HG02884 (cell line): Measurements from ENCODE around the gene SSH2.

Experiments
- ATAC-seq: cut with Tn5 transposase; IDR thresholded peaks from one replicate; pipeline ENCODE4 v1.9.1; 2021; ENCODE audit warnings: mild to moderate bottlenecking, moderate library complexity; ENCODE audit not compliant: unreplicated experiment

The SSH2 gene

DNA sequence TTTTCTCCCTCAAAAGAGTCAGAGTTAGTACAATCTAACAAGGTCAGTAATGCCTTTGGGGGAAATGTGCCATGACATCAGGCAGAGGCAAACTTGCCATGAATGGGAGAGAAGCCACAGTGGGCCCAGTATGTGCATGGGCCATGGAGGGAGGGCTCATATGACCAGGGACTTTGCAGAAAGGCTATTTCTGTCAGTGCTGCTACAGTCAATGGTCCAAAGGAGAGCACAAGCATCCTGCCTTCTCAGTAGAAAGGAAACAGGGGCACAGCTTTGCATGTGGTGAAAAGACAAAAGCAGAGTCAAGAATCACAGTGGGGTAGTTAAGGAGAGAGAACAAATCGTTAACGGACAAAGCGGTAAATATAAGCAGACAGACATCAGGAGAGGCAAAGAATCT is 296.1 kb downstream of the SSH2 start:
- no peak for ATAC-seq

DNA sequence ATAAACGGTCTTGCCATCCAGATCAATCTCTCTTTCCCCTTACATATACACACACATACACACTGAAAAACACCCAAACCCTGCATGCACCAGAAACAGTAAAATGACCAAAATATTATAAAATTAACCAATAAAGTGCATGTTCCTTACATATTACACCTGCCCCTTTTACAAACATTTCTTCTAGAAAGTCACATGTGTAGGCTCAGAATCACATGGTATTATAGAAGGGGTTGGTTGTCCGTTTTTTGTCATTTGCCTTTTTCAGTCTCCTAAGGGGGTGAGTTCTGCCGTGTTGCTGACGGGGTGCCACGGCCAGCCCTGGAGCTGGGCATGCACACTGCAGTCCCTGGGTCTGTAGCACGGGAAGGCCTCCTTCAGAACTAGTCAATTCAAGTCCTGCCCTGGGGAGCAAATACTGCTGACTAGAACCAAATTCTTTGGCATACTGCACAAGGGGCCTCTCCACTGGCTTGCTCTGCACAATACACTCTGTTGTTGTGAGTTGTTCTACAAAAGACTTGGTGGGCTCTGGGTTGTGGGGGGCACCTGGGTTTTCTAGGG is 299.3 kb downstream of the SSH2 start:
- ATAC-seq, result no peak

DNA sequence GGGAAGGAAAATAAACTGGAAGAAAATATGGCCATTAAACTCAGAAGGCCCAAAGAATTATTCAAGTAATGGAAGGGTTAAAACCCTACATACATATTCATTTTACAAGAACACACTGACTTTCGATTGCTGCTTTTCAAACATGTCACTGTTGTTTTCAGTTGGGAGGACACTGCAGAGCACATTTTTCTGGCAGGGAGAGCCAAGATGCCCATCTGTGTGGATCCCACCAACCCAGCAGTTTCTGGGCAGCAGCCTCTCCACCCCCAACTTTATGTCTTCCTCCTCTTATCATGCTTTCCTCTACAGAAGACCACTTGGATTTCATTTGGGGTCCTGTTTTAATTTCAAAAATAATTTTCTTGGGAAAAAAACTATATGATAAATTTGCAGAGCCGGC is 300.2 kb downstream of the SSH2 start:
- no peak for ATAC-seq

DNA sequence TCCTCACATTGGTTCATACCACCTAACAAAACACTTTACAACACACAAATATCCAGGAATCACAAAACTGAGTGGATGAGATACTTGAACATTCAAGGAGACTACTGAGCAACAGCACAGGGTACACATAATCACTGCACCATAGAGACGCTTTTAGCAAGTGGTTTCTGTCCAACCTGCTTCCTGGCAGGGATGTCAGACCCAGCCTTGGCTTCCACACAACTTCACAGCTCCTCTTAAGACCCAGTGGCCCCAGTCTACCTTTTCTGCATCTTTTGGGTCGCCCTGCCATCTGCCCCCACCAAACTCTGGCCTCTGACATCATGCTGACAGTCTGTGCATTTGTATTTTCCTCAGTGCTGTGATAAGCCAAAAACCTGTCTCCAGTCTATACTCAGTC is 301.4 kb downstream of the SSH2 start:
- no peak for ATAC-seq

DNA sequence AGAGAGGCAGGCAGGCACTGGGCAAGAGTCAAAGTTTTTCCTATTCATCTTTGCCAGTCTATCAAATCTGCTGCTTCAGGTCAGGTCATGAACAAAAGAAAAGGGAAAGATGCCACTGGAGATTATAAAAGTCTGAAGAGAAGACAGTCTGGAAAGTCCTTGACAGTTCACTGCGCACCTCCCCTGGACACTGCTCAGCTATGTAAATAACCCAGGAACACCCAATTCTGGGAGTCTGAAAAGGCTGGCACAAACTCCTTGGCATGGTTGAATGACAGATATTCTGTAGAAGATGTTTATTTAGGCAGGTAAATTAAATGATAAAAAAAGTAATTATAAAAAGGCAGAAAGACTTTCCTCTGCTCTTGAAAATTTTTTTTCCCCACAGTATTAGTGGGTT is 302.1 kb downstream of the SSH2 start:
- no peak for ATAC-seq

DNA sequence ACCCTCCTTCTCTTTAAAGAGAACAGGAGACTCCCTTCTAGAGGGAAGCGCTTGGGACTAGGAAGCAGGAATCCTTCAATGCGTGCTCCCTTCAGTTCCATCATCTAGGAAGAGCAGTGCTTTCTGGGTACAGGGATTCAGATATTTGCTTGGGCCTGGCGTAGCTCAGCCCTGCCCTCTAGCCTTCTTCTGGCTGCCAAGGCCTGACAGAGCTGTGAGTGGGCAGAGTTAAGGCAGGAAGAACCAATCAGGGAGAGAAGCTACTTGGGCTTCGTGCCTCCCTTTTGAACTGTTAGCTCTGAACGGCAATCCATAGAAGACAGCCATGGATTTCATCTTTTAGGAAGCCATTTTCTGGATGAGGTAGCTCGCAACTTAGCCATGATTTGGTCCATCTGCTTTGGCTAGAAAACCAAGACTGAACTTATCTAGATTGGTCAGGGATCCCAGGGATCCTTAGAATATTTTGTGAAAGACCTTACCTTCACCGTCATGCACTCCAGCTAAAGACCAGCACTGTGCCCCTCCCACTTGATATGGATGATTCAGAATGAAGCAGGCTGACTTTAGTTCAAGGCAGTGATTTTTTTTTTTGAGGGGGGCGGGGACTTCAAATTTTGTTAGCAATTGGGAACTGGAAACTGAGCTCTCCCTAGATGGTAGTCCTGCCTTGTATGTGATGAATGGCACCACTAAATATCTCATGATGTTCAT is 304.8 kb downstream of the SSH2 start:
- no peak for ATAC-seq

DNA sequence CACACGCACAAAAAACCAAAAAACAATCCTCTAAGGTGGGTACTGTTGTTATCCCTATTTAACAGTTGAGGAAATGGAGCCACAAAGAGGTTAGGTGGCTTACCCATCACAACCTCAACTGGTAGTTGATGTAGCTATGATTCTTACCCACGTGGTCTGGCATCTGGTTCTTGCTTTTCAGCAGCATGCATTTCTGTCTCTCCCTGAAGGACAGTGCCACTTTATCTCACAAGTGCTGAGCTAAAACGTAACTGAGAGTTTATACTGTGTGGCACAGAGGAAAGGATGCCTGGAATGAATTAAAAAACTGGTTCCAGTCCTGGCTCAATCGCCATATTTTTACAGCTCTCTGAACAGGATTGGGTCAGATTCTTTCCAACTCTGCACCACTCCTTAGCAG is 305.4 kb downstream of the SSH2 start:
- no peak for ATAC-seq

DNA sequence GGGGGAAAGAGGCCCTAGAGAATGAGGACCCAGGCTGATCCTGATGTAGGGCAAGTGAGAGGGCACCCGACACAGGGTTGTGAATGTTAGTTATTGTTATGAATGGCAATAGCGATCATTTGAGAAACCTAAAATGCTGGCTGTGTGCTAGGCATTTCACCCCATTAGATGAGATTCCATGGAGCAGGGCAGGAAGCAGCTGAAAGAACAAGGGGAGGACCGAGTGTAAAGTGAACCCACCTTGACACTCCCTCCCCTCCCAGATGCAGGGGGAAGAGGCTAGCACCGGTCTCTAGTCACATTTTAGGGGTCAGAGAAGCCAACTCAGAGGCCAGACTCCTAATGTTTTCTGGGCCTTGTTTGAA is 306.8 kb downstream of the SSH2 start:
- ATAC-seq, result no peak

DNA sequence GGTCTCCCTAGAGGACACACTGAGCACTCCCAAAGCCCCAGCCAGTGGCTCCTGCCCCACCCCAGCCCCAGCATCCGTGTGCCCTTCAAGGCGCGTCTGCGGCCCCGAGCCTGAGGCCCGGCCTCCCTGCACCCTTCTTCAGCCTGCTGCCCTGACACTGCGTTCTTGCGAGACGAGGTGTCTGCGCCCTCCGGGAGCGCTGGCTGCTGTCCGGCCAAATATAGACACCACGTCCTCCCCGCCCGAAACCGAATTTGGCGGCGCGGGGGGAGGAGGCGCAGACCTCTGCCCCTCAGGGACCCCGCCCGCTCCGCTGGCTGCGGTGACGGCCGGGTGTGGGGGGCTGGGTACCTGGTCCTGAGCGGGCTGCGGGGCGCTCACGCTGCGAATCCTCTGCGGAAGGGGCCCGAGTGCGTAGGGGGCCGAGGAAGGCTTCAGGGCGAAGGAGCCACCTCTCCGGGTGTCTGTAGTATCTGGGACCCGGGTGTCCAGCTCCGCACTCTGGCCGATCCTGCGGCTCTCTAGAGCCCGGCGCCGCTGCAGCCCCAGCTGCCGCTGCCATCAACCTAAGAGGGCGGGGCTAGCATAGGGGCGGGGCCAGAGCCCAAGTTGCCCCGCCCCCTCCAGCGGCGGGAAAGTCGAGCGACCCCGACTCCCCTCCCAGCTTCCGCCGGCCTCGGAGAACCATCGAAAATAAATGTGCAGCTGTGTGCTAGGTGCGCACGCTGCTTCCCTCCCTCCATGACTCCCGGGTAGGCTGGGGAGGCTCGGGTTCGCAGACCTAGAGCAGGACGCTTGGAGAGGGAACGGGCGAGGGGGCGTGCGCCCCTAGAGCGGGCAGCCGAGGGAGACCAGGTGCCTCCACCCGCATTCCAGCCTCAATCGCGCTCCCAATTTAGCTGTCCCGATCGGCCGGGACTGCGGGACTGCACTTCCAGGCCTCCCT is 307.4 kb downstream of the SSH2 start, which contains the start of gene CORO6:
TSS of gene CORO6 (minus strand) at position 576 of the 946 bp plus-strand sequence. CDS start 1,491 bp downstream, outside the sequence.
- ATAC-seq, result no peak

DNA sequence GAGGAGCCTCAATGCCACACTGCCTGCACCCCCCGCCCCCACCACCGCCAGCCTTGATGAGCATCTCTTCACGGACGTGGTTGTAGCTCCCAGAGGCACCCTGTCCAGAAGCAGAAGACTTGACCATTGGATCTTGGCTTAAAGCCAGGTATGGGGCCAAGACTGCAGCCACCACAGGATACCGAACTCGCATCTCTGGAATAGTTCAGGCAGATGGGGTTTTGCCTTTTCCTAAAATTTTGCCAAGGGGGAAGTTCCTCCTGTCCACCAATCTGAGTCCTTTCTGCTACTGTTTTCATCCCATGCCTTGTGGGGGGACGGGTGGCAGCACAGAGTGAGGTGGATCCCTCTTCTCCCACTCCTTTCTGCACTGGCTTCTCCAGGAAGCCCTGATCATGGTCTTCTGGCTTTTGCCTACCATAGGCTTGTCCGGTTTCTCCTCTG is 308.3 kb downstream of the SSH2 start:
- no peak for ATAC-seq

DNA sequence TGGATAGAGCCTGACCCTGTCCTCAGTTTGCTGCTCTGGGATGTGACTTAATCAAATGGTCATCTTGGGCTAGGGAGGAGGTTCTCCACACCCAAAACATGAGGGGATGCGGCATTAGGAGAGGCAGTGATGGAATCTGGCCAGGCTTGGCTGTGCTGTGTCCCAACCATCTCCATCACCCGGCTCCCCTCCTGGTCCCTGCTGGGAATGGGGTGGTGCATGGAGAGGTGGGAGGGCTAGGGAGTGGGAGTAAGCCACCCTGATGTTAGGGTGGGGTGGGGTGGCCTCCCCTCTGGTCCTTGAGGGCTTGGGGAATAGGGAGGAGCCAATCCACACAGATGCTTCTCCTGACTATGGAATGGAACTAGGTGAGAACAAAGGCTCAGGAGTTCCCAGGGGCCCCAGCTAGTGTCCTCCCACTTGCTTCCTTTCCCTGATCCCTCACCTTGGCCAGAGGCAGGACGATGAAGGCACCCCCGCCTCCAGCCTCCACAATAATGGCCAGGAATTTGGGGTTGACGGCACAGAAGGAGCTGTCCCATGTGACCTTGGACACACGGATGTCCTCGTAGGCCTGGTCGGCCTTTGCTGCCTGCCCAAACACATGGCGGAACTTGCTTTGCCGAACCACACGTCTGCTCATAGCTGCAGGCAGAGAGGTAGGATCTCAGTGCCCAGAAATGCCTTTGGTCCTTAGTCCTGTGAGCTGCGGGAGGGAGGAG is 309.1 kb downstream of the SSH2 start:
- no peak for ATAC-seq

DNA sequence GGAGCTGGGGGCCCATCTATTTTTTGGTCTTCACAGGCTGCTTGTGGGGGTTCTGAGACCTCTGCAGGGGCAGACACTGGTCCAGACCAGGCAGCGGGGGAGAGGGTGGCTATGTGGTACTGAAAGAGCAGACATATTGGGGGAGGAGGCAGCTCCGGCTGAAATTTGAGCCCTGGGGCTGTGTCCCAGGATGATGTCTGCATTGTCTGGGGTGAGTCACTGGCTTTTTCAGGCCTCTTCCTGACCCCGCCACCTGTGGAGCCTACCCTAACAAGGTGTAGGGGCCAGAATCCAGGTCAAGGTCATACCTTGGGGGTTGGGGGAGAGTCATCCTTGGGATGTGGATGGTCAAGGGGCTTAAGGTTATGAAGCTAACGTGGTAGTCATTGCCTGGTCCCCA is 309.8 kb downstream of the SSH2 start:
- no peak for ATAC-seq

DNA sequence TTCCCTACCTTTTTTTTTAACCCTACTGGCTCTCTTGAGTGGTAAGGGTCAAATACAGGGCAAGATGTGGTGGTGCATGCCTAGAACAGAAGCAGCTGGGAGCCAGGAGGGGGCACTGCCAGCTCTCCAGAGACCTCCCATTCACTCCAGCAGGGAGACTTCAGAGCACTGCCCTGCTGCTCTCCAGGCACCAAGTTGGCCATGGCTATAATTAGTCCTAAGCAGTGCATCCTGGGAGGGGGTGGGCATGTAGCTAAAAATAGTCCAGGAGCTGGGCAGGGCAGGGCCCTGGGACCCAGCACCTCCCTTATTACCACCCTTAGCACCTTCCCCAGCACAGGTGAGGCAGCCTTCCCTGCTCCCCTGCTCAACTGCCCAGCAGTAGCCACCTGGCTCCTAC is 310.8 kb downstream of the SSH2 start:
- ATAC-seq, result no peak

DNA sequence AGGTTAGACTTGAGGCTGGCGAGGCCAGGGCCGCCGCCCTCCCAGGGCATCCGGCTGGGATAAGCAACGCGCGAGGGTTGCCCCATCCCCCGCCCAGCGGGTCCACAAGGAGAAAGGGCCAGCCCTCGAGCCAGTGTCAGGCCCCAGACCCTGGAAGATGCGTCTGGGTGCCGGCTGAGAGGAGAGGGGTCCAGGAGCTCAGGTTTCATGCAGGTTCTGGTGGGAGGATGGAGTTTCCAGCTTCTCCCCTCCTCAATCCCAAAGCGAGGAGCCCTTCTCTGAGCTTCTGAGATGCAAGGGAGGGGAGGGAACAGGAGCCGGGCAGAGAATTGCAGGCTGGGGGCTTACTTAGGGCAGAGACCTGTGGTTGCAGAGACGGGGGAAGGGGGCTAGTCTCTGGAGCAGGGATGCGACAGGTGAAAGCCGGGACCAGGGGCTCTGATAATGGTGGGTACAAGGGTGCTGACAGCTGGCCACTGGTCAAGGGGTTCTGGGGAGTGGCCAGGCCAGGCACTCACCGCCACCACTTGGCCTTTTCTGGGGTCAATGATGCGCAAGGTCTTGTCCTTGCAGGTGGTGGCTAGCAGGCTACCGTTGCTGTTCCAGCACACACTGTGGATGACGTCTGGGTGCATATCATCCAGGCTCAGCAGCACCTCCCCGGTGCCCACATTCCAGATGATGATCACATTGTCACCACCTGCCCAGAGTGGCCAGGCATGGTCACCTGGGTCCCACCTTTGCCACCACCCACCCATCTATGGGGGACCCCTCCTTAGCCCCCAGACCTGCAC is 311.6 kb downstream of the SSH2 start:
- ATAC-seq, result no peak

DNA sequence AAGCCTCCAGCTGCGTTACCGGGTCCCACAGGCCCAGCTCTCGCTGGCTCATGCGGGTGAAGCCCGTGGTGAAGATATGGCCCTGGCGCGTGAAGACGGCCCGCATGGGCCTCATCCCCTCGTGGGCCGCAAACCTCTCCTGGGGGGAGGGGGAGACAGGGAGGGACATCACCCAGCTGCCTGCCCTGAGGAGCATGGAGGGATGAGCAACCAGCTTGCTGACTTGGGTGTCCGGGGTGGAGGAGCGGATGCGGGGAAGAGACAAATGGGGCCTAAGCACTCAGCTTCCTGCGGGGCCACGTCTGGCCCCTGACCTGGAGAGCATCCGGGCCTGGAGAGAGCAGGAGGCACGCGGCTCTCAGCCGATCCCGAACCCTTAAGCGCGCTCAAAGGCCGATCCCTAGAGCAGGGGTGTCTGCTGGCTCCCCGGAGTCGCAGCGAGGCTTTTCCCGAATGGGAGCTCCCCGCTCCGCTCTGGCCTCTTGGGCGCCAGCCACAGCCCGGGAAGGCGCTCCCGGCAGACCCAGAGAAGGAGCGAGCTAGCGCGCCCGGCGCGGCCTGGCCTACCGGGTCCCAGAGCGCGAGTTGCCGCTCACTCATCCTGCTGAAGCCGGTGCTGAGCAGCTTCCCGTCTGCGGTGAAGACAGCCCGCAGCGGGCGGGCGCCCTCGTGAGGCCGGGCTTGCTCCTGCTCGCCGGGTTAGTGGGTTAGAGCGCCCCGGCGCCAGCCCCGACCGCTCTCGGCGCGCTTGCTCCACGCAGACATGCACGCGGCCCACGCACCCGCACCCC is 312.4 kb downstream of the SSH2 start:
- no peak for ATAC-seq

DNA sequence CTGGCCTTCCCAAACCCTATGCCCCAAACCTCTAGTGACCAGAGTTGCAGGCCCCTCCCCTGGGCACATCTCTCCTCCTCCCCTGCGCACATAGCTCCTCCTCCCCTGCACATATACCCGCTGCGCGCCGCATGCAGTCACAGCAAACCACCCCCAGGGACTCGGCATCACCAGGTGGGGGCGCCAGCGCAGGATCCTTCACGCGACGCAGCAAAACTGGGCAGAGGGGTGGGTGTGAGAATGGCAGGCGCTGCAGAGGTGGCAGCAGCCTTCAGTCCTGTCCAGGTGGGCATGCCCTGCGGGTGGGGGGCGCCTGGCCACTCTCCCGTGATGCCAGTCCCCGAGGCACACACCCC is 312.9 kb downstream of the SSH2 start:
- ATAC-seq, result no peak

DNA sequence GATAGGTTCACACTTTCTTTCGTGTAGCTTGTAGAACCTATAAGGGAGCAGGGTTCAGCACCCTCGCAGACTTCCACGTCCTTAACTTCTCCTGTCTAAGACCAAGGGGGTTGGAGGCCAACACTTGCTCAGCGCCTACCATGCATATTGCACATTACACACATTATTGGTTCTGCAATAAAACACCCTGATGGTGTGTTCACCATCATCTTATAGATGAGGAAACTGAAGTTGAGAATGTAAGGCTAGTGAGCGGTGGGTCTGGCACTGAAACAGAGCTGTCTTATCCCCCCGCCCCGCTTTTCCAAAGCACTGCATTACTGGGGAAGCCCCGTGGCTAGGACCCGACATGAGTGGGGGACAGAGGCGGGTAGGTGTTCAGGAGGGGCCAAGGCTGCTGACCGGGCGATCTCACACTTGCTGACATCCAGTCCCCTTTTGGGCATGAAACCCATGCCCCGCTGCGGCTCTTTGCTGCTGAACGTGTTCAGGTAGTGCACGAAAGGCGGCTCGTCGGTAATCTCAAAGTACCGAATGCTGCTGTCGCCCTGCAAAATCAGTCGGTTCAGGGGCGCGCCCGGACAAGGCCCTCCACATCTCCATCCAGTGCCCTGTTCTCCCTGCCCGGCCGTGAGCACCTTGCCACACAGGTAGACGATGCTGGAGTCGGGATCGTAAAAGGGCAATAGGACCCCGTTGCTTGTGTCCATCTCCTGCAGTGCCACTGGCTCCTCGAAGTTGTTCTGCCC is 313.6 kb downstream of the SSH2 start:
- ATAC-seq, result no peak

DNA sequence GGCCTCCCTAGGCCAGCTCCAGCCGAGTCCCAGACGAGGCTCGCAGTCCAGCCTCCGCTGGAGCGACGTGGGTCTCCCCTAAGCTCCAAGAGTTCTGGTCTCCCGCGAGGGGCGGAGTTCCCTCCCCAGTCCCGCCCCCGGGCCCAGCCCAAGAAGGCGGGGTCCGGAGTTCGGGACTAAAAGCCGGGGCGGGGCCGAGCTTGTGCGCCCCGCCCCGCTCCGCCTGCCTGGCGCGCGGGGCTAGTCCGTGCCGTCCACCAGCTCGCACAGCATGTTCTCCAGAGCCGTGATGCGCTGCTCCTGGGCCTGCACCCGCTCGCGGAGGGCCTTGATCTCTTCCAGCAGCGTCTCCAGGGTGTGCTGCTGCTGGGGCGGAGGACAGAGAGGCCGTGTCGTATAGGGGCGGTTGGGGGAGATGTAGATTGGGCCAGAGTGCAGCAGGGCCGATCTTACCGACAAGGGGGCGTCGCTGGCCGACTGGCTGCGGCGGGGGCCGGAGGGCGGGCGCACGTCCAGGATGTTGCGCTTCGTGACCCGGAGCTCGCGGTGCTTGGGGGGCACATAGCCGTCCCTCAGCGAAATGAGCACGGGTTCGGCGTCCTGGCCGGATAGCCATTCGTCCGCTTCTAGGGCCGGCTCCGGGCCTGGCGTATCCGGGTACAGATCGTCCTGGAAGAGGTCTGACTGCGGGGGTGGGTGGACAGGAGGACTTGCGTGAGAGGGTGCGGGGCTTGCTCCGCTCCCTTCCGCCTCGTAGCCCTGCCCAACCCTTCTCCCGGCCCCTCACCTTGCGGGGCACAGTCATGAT is 314.3 kb downstream of the SSH2 start:
- peak; percentile 50 for ATAC-seq
